ENCODE measurements around the gene SPECC1. TPM values are rescaled to one million over a fixed set of nuclear protein-coding genes. Genes with fewer than 3 reads are reported as not detected.

Gene SPECC1
- total RNA-seq, 1 experiment from 2014 or later, result 103 TPM

- no peak for TF ChIP-seq AFF4 (CRISPR knock-in tag; IDR thresholded peaks at IDR 0.05; ENCODE audit: borderline replicate concordance)
- TF ChIP-seq ZNF219 (CRISPR knock-in tag; IDR thresholded peaks at IDR 0.05; ENCODE audit: borderline replicate concordance), result no peak
- TF ChIP-seq JUN (CRISPR knock-in tag; IDR thresholded peaks at IDR 0.05), result no peak
- TF ChIP-seq E2F5 (CRISPR knock-in tag; IDR thresholded peaks at IDR 0.05), result no peak
Observed at GRCh38 chr17:20077978-20078685, 69.0 kb downstream of the SPECC1 start (continued).

GRCh38 chr17:20080513-20080912 lies 71.4 kb downstream of the SPECC1 start:
- Mint-ChIP-seq H3K36me3 (no peaks in the 10 kb centered on the region), H3K4me3 (no peak overlapping the region), H3K4me1 (peaks cover 10% of the 10 kb centered on the region), H3K27me3 (ENCODE audit: low read depth) (no peaks in the 10 kb centered on the region), H3K27ac (no peak overlapping the region), H3K9me3 (no peaks in the 10 kb centered on the region)
- ChIA-PET POLR2A (no interaction called here), CTCF (interaction anchor here (1.4 kb wide), 1 partner anchor 71 kb away, joined by 5 read pairs; the partner anchor contains the start of gene SPECC1)
- DNase-seq (ENCODE audit: low spot score) (no peak), ATAC-seq (peak; percentile 26; the same call in 1 of the 2 replicates)
- TF ChIP-seq JUN (CRISPR knock-in tag; IDR thresholded peaks at IDR 0.05), result no peak
- TF ChIP-seq PRRX2 (CRISPR knock-in tag; IDR thresholded peaks at IDR 0.05), result no peak
- TF ChIP-seq E2F4 (CRISPR knock-in tag; IDR thresholded peaks at IDR 0.05; ENCODE audit: borderline replicate concordance, low read depth), result no peak
- TF ChIP-seq MLX (CRISPR knock-in tag; IDR thresholded peaks at IDR 0.05), result no peak
- no peak for TF ChIP-seq SMAD4 (CRISPR knock-in tag; IDR thresholded peaks at IDR 0.05)
- no peak for TF ChIP-seq ZMAT4 (CRISPR knock-in tag; IDR thresholded peaks at IDR 0.05)
- TF ChIP-seq NFYB (CRISPR knock-in tag; conservative IDR thresholded peaks at IDR 0.05; ENCODE audit: low read depth), result no peak

GRCh38 chr17:20083156-20083859 lies 74.1 kb downstream of the SPECC1 start:
- H3K27ac Mint-ChIP-seq, result no peak overlapping the region
- CTCF ChIA-PET, result no interaction called here

More at GRCh38 chr17:20083156-20083859, 74.1 kb downstream of the SPECC1 start:
- peaks cover 26% of the 10 kb centered on the region for H3K4me1 Mint-ChIP-seq
- POLR2A ChIA-PET, result no interaction called here
- H3K27me3 Mint-ChIP-seq (ENCODE audit: low read depth), result no peaks in the 10 kb centered on the region; the same call in 1 of the 2 replicates
- H3K4me3 Mint-ChIP-seq, result no peak overlapping the region
- H3K9me3 Mint-ChIP-seq, result no peaks in the 10 kb centered on the region
- DNase-seq (ENCODE audit: low spot score) (no peak), ATAC-seq (no peak)
- H3K36me3 Mint-ChIP-seq, result no peaks in the 10 kb centered on the region
- TF ChIP-seq CDX4 (CRISPR knock-in tag; IDR thresholded peaks at IDR 0.05; ENCODE audit: borderline replicate concordance) (no peak), ETV6 (CRISPR knock-in tag; IDR thresholded peaks at IDR 0.05) (no peak)
